ENCODE measurements around the gene SNAPC2. TPM values are rescaled to one million over a fixed set of nuclear protein-coding genes. Genes with fewer than 3 reads are reported as not detected.

Gene SNAPC2
- total and polyA plus RNA-seq, 7 donors = 11.6 to 31.2 (median 20.3) TPM

- intact Hi-C loops (cut with DNase I) = no loop called here
- TF ChIP-seq POLR2AphosphoS5 (IDR thresholded peaks at IDR 0.05) (no peak), CTCF (IDR thresholded peaks at IDR 0.05) (peak; percentile 15 to 65 (median 32))
- Histone ChIP-seq H3K9me3 (no peaks in the 10 kb centered on the region), H3K36me3 (peaks cover 26 to 94% (median 48%) of the 10 kb centered on the region in 4 donors), H3K27me3 (no peaks in the 10 kb centered on the region), H3K4me3 (no peak overlapping the region), H3K27ac (no peak overlapping the region), H3K4me1 (no peaks in the 10 kb centered on the region)
- no peak for DNase-seq
- 75 to 78% methylated on average over 12 of the region's 12 CpGs for WGBS, 2 donors
Observed at GRCh38 chr19:7970716-7971448, 50.7 kb downstream of the SNAPC2 start.

GRCh38 chr19:7971553-7972520 is 51.7 kb downstream of the SNAPC2 start:
- H3K36me3 ChIP-seq = peaks cover 19 to 91% (median 40%) of the 10 kb centered on the region in 4 donors

More at GRCh38 chr19:7971553-7972520, 51.7 kb downstream of the SNAPC2 start:
- 90 to 93% methylated on average over 35 of the region's 35 CpGs for whole genome bisulfite sequencing, 2 donors
- no peak for TF ChIP-seq CTCF (IDR thresholded peaks at IDR 0.05)
- no peak for TF ChIP-seq POLR2A (IDR thresholded peaks at IDR 0.05)
- no peak for TF ChIP-seq POLR2AphosphoS5 (IDR thresholded peaks at IDR 0.05)
- no peak for TF ChIP-seq EP300 (IDR thresholded peaks at IDR 0.05)
- DNase-seq = no peak
- Histone ChIP-seq H3K9me3 (no peaks in the 10 kb centered on the region), H3K27ac (no peak overlapping the region), H3K4me3 (no peak overlapping the region), H3K4me1 (no peaks in the 10 kb centered on the region), H3K27me3 (no peaks in the 10 kb centered on the region)
- intact Hi-C loops (cut with DNase I) = no loop called here

Other genes with a start within 250 kb of the SNAPC2 start
- gene MCEMP1, start 243.2 kb upstream of the SNAPC2 start, total RNA-seq = under 1 TPM in 3 of 4 donors, not detected in 1; 0.36 to 0.49 (median 0.41) TPM
- 1 to 10 TPM in 2 of 3 donors, under 1 TPM in 1; 0.51 to 2.8 (median 1.8) TPM for gene MCEMP1, start 243.2 kb upstream of the SNAPC2 start, polyA plus RNA-seq
- gene TRAPPC5, start 239.5 kb upstream of the SNAPC2 start, total RNA-seq = 10 to 100 TPM; 32.8 to 89.6 (median 50.5) TPM
- gene TRAPPC5, start 239.5 kb upstream of the SNAPC2 start, polyA plus RNA-seq = 10 to 100 TPM; 55.3 to 75.5 (median 55.9) TPM
- 1 to 10 TPM in 1 of 4 donors, under 1 TPM in 3; 0.27 to 2.5 (median 0.61) TPM for gene FCER2, start 218.2 kb upstream of the SNAPC2 start, total RNA-seq
- 10 to 100 TPM in 1 of 3 donors, under 1 TPM in 1, not detected in 1; 0.46 to 14.7 TPM for gene FCER2, start 218.2 kb upstream of the SNAPC2 start, polyA plus RNA-seq
- gene CLEC4G, start 188.2 kb upstream of the SNAPC2 start, total RNA-seq = 1 to 10 TPM; 1.4 to 3.6 (median 3.1) TPM
- gene CLEC4G, start 188.2 kb upstream of the SNAPC2 start, polyA plus RNA-seq = under 1 TPM in 2 of 3 donors, not detected in 1; 0.45 to 0.46 TPM
- gene CD209, start 172.8 kb upstream of the SNAPC2 start, total RNA-seq = 1 to 10 TPM; 1.4 to 6.4 (median 5.6) TPM
- 10 to 100 TPM in 1 of 3 donors, 1 to 10 TPM in 2; 2.9 to 12.3 (median 3.6) TPM for gene CD209, start 172.8 kb upstream of the SNAPC2 start, polyA plus RNA-seq
- 1 to 10 TPM in 1 of 4 donors, not detected in 3; 1.4 TPM for gene CLEC4M, start 157.1 kb upstream of the SNAPC2 start, total RNA-seq
- under 1 TPM in 2 of 3 donors, not detected in 1; under 0.01 to 0.82 TPM for gene CLEC4M, start 157.1 kb upstream of the SNAPC2 start, polyA plus RNA-seq
- gene EVI5L, start 90.1 kb upstream of the SNAPC2 start, total RNA-seq = 10 to 100 TPM in 3 of 4 donors, 1 to 10 TPM in 1; 8.4 to 18.6 (median 12.5) TPM
- gene EVI5L, start 90.1 kb upstream of the SNAPC2 start, polyA plus RNA-seq = 10 to 100 TPM in 1 of 3 donors, 1 to 10 TPM in 2; 5.3 to 11.4 (median 6.0) TPM
- not detected for gene PRR36, start 45.9 kb upstream of the SNAPC2 start, total RNA-seq
- gene PRR36, start 45.9 kb upstream of the SNAPC2 start, polyA plus RNA-seq = under 1 TPM in 2 of 3 donors, not detected in 1; under 0.01 to 0.23 TPM
- gene LRRC8E, start 31.8 kb upstream of the SNAPC2 start, total RNA-seq = not detected
- gene LRRC8E, start 31.8 kb upstream of the SNAPC2 start, polyA plus RNA-seq = 1 to 10 TPM in 2 of 3 donors, under 1 TPM in 1; 0.23 to 1.2 (median 1.2) TPM
- 10 to 100 TPM; 12.5 to 20.2 (median 17.4) TPM for gene MAP2K7, start 16.5 kb upstream of the SNAPC2 start, total RNA-seq
- gene MAP2K7, start 16.5 kb upstream of the SNAPC2 start, polyA plus RNA-seq = 10 to 100 TPM; 15.6 to 27.8 (median 15.7) TPM
- 1 to 10 TPM in 1 of 4 donors, not detected in 3; 1.8 TPM for gene TGFBR3L, start 5.5 kb upstream of the SNAPC2 start, total RNA-seq
- not detected for gene TGFBR3L, start 5.5 kb upstream of the SNAPC2 start, polyA plus RNA-seq
- gene CTXN1, start 5.8 kb downstream of the SNAPC2 start, total RNA-seq = 10 to 100 TPM; 25.3 to 92.2 (median 38.8) TPM
- 1 to 10 TPM in 1 of 3 donors, under 1 TPM in 2; 0.60 to 2.2 (median 0.92) TPM for gene CTXN1, start 5.8 kb downstream of the SNAPC2 start, polyA plus RNA-seq
- 10 to 100 TPM; 51.7 to 80.1 (median 78.6) TPM for gene TIMM44, start 23.3 kb downstream of the SNAPC2 start, total RNA-seq
- 10 to 100 TPM; 33.0 to 72.4 (median 38.8) TPM for gene TIMM44, start 23.3 kb downstream of the SNAPC2 start, polyA plus RNA-seq
- 10 to 100 TPM; 15.8 to 20.3 (median 17.1) TPM for gene ELAVL1, start 85.3 kb downstream of the SNAPC2 start, total RNA-seq
- gene ELAVL1, start 85.3 kb downstream of the SNAPC2 start, polyA plus RNA-seq = 10 to 100 TPM; 21.6 to 31.0 (median 22.4) TPM
- not detected for gene CCL25, start 132.4 kb downstream of the SNAPC2 start, total RNA-seq
- under 1 TPM in 1 of 3 donors, not detected in 2; 0.17 TPM for gene CCL25, start 132.4 kb downstream of the SNAPC2 start, polyA plus RNA-seq
- gene FBN3, start 229.3 kb downstream of the SNAPC2 start, total RNA-seq = not detected
- under 1 TPM in 1 of 3 donors, not detected in 2; 0.06 TPM for gene FBN3, start 229.3 kb downstream of the SNAPC2 start, polyA plus RNA-seq